BLaER1 treated with 17β-estradiol and CSF1 and Interleukin-3, amounts not matched to agents 10 nM and 100 nM (cell line): ENCODE data around the gene DOLK.
"Not testable (repeated sequence)": the region's sequence is repeated elsewhere in the genome, so short reads cannot be mapped to it uniquely, and the experiment has no call there.

Experiments used
- H3K27ac ChIP-seq, 11 experiments: shearing (Covaris generic); formaldehyde crosslinking; 2 replicates each; pipeline ENCODE4 v1.8.1; 2022
- H3K27me3 ChIP-seq, 11 experiments: shearing (Covaris generic); formaldehyde crosslinking; 2 replicates each; pipeline ENCODE4 v1.8.1; 2022
- H3K36me3 ChIP-seq, 11 experiments: shearing (Covaris generic); formaldehyde crosslinking; 2 replicates each; pipeline ENCODE4 v1.8.1; 2022
- H3K4me1 ChIP-seq, 10 experiments: shearing (Covaris generic); formaldehyde crosslinking; 2 replicates each; pipeline ENCODE4 v1.8.1; 2022
- H3K4me2 ChIP-seq, 11 experiments: shearing (Covaris generic); formaldehyde crosslinking; 2 replicates each; pipeline ENCODE4 v1.8.1; 2022
- H3K4me3 ChIP-seq, 10 experiments: shearing (Covaris generic); formaldehyde crosslinking; 2 replicates each; pipeline ENCODE4 v1.8.1; 2022
- H3K9ac ChIP-seq, 11 experiments: shearing (Covaris generic); formaldehyde crosslinking; 2 replicates each; pipeline ENCODE4 v1.8.1; 2022
- H3K9me3 ChIP-seq, 11 experiments: shearing (Covaris generic); formaldehyde crosslinking; replicated peaks in 1 of 11; 2 replicates each; pipeline ENCODE4 v1.8.1; 2022
- H4K20me1 ChIP-seq, 11 experiments: shearing (Covaris generic); formaldehyde crosslinking; 2 replicates each; pipeline ENCODE4 v1.8.1; 2022
- Cebpa-rat ChIP-seq, 11 experiments: shearing (Covaris generic); IDR thresholded peaks; 2 replicates each; pipeline ENCODE4 v1.8.1; 2022

Gene DOLK

DNA sequence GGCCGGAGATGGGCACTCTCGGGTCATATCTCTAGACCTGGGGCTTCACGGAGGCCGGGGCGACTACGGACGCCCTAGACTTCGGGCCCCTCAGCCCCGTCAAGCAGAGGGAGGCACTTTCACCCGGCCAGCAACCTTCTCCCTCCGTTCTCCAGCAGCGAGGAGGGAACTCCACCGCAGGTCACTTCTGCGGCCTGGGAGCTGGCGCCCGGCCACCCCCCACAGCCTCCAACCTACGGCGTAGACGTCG is 201 bp downstream of the DOLK start:
- Histone ChIP-seq H3K36me3 (peaks cover 21 to 63% (median 40%) of the 10 kb centered on the region in 11 experiments), H3K27ac (peak overlapping the region; percentile 69 to 98 (median 92)), H3K4me3 (peak overlapping the region; percentile 71 to 96 (median 89)), H3K4me2 (peak overlapping the region; percentile 87 to 100 (median 94)), H3K9ac (peak overlapping the region; percentile 83 to 99 (median 93)), H3K4me1 (peaks cover 22 to 40% (median 28%) of the 10 kb centered on the region in 10 experiments), H3K27me3 (no peaks in the 10 kb centered on the region), H3K9me3 (no peaks in the 10 kb centered on the region), H4K20me1 (peaks cover 0 to 30% (median 0%) of the 10 kb centered on the region in 11 experiments; a peak in 7 of 22 replicates)
- no peak for TF ChIP-seq Cebpa-rat (IDR thresholded peaks at IDR 0.05)

DNA sequence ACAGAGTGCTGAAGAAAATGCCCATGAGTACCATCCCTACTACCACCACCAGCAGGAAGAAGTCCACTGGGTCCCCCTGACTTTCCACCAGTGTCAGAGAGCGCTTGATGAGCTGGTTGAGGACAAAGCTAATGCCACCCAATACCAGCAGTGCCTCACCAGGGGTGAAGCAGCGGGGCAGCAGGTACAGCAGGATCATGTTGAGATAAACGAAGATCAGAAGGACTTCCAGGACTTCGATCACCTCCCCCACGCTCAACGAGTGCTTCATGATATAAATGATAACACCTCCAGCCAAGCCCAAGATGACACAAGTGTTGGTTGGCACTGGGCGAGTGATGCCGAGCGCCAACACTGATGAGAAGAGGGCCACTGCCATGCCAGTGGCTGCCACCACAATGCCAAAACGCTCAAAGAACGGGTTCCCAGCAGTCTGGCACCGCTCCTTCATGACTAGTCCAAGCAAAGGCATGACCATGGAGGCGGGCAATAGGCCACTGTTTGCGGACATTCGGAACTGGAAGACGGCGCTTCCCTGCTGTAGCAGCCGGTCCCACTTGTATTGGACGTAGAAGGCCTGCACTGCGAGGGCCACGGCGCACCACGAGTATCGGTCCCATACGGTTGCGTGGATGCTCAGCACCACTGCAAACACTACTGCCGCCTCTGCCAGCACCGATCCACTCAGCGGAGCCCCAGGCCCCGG is 679 bp downstream of the DOLK start:
- peak overlapping the region; percentile 83 to 99 (median 93) for H3K9ac ChIP-seq
- peaks cover 22 to 40% (median 28%) of the 10 kb centered on the region in 10 experiments for H3K4me1 ChIP-seq
- H3K27me3 ChIP-seq, result no peaks in the 10 kb centered on the region
- H3K4me2 ChIP-seq, result peak overlapping the region; percentile 87 to 100 (median 94)
- peaks cover 16 to 61% (median 35%) of the 10 kb centered on the region in 11 experiments for H3K36me3 ChIP-seq
- peak overlapping the region; percentile 71 to 96 (median 89) for H3K4me3 ChIP-seq
- H3K27ac ChIP-seq, result peak overlapping the region; percentile 69 to 98 (median 92)
- H3K9me3 ChIP-seq, result no peaks in the 10 kb centered on the region
- no peak for TF ChIP-seq Cebpa-rat (IDR thresholded peaks at IDR 0.05)
- H4K20me1 ChIP-seq, result peaks cover 0 to 25% (median 0%) of the 10 kb centered on the region in 11 experiments; a peak in 6 of 22 replicates

DNA sequence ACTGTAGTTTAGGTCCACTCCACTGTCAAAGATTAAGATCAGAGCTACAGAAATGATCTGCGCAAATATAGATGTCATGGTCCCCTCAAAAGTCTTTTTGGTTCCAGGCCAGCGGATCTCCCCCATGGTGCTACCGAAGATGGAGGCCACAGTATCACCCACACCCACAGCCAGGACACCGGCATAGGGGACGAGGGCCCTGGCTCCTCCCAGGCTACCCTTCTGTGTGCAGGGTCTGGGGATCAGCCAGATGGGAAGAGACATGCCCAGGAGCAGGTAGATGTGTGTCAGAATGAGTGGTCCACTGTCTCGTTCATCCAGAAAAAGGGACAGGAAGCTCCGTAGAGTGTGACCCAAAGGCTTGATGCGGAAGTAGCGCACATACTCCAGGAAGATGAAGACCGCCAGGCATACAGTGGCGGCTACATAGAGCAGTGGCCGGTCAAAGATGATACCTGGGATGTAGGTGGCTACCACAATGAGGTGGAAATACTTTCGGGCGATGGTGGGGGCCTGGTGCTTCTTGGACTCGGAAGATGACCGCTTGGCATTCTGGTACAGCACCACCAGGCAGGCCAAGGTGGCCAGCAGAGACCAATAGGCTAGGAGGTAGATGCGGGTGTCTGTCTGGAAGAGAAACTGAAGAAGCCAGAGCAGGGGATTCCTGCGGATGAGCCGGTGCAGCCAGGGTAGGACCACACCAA is 1.5 kb downstream of the DOLK start:
- H3K27me3 ChIP-seq, result no peaks in the 10 kb centered on the region
- peaks cover 12 to 60% (median 30%) of the 10 kb centered on the region in 11 experiments for H3K36me3 ChIP-seq
- no peak for TF ChIP-seq Cebpa-rat (IDR thresholded peaks at IDR 0.05)
- H3K9me3 ChIP-seq, result no peaks in the 10 kb centered on the region
- H3K9ac ChIP-seq, result peak overlapping the region in 2 of 11 experiments; percentile 90 to 99; a peak in 2 of 22 replicates
- peaks cover 0 to 24% (median 0%) of the 10 kb centered on the region in 11 experiments; a peak in 6 of 22 replicates for H4K20me1 ChIP-seq
- H3K4me2 ChIP-seq, result peak overlapping the region; percentile 87 to 100 (median 94)
- H3K4me3 ChIP-seq, result peak overlapping the region in 8 of 10 experiments; percentile 71 to 96 (median 89); a peak in 6 of 20 replicates
- no peak overlapping the region; a peak in 1 of 22 replicates for H3K27ac ChIP-seq
- H3K4me1 ChIP-seq, result peaks cover 22 to 40% (median 28%) of the 10 kb centered on the region in 10 experiments

DNA sequence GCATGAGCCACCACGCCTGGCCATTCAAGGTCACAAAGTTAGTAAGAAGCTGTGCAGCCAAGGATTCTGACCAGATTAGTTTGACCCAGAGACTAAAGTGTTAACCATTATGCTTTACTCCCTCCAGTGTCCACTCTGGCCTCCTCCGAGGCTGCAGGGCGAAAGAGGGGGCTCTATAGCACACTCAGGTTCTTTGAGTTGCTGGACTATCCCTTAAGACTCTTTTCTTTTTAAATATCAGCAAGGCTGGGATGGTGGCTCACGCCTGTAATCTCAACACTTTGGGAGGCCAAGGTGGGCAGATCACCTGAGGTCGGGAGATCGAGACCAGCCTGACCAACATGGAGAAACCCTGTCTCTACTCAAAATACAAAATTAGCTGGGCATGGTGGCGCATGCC is 2.4 kb downstream of the DOLK start:
- Histone ChIP-seq H3K4me1 (peaks cover 22 to 32% (median 28%) of the 10 kb centered on the region in 10 experiments), H3K36me3 (peaks cover 2 to 50% (median 20%) of the 10 kb centered on the region in 11 experiments; a peak in 20 of 22 replicates), H4K20me1 (peaks cover 0 to 14% (median 0%) of the 10 kb centered on the region in 11 experiments; a peak in 6 of 22 replicates)
- H3K27ac ChIP-seq, H3K4me2 ChIP-seq, H3K27me3 ChIP-seq, H3K4me3 ChIP-seq, H3K9ac ChIP-seq, H3K9me3 ChIP-seq: not testable (repeated sequence)

DNA sequence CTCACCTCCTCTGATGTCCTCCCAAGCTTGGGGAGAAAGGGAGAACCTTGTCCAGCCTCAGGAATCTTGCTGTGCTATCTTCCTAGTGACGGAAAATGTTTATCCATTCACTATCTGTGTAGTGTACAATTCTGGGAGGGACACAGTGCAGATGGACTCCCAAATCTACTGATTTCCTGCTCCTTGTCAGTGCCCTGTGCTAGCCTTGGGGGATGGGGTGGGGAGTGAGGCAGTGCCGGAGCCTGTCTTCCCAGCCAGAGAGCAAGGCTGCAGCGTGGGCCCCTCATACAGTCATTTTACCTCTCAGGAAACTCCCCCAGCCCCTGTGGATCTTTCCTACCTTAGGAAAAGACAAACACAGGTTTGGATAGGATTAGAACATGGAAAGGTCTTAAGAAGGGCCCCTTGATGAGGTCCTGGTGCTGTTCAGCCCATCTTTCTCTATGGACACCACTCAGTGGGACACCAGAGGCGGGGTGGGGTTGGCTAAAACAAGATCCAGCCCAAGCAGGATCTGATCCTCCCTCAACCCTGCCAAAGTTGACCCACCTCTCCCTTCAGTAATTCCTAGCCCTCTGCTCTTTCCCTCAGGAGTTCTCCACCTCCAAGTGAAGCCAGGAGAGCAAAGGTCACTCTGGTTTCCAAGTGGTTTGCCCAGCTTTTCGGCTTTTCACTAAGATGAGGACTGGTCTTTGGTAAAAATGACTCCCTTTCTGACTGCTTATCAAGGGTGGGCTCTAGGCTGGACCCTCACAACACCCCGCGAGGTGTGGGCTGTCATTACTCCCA is 3.4 kb downstream of the DOLK start:
- H4K20me1 ChIP-seq, result peaks cover 0 to 7% (median 0%) of the 10 kb centered on the region in 11 experiments; a peak in 2 of 22 replicates
- no peak overlapping the region for H3K4me2 ChIP-seq
- no peak overlapping the region for H3K4me3 ChIP-seq
- H3K4me1 ChIP-seq, result peaks cover 17 to 22% (median 21%) of the 10 kb centered on the region in 10 experiments
- H3K27ac ChIP-seq, result no peak overlapping the region
- H3K9me3 ChIP-seq, result no peaks in the 10 kb centered on the region
- no peaks in the 10 kb centered on the region for H3K27me3 ChIP-seq
- H3K9ac ChIP-seq, result peak overlapping the region in 1 of 11 experiments; percentile 25; a peak in 1 of 22 replicates
- peaks cover 0 to 42% (median 12%) of the 10 kb centered on the region in 11 experiments; a peak in 17 of 22 replicates for H3K36me3 ChIP-seq
- no peak for TF ChIP-seq Cebpa-rat (IDR thresholded peaks at IDR 0.05)

DNA sequence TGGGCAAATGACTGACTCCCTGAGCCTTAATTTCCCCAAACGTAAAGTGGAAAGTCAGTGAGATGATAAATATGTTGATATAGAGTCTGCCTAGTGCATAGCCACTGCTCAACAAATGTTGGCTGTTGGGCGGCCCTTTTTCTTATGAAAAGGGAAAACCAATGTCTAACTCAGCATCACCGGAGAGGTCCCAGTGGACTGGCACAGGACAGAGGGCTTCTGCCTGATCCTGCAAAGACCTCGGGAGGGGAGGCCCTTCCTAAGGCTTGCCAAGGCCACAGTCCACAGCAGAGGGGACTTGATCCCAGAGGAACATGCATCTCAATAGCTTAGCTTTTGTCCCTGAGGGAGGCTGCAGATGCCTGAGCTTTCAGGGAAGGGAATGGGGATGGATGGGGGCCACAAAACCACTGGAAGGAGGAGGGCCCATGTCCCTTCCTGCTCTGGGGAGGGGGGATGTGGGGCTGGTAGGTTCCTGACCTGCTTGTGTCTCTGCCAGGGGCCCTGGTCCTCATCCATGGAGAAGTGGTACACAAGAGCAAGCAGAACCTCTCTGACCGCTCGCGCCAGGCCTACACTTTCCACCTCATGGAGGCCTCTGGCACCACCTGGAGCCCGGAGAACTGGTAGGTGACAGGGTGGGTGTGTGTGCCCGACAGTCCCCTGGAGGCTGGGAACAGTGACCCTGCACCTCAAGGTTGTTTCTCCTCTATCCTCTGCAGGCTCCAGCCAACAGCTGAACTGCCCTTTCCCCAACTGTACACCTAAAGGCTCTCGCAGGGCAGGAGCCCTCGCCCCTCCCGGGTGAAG is 6.3 kb downstream of the DOLK start:
- H3K4me2 ChIP-seq, result no peak overlapping the region
- H3K4me3 ChIP-seq, result no peak overlapping the region
- H3K27me3 ChIP-seq, result no peaks in the 10 kb centered on the region
- peak overlapping the region in 1 of 11 experiments; percentile 21; a peak in 1 of 22 replicates for H3K9ac ChIP-seq
- H3K4me1 ChIP-seq, result peaks cover under 1 to 6% (median 4%) of the 10 kb centered on the region in 10 experiments; a peak in 16 of 20 replicates
- TF ChIP-seq Cebpa-rat (IDR thresholded peaks at IDR 0.05), result no peak
- H4K20me1 ChIP-seq, result no peaks in the 10 kb centered on the region; a peak in 1 of 22 replicates
- peaks cover 0 to 40% (median 9%) of the 10 kb centered on the region in 11 experiments; a peak in 16 of 22 replicates for H3K36me3 ChIP-seq
- no peak overlapping the region; a peak in 1 of 22 replicates for H3K27ac ChIP-seq
- no peaks in the 10 kb centered on the region for H3K9me3 ChIP-seq

DNA sequence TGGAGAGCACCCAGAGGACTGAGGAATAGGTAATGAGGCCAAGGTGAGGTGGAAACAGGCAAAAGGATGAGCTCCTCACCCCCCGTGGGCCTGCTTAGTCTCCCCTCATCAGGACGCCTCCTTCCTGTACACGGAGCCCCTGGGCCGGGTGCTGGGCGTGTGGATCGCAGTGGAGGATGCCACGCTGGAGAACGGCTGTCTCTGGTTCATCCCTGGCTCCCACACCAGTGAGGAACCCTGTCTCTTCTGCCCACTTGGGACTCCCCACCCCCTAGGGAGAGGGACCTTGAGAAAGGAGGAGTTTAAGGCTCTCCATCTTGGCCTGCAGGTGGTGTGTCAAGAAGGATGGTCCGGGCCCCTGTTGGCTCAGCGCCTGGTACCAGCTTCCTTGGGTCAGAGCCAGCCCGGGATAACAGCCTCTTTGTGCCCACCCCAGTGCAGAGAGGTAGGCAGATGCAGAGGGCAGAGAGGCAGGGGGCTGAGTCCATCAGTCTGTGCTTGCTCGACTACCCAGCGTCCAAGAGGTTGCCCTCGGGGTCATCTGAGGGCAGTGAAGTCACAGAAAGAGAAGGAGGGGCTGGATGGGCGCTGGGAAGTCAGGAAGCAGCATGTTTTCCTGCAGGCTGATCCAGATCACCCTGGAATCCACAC is 7.0 kb downstream of the DOLK start:
- H3K36me3 ChIP-seq, result peaks cover 0 to 33% (median 5%) of the 10 kb centered on the region in 11 experiments; a peak in 12 of 22 replicates
- H3K4me1 ChIP-seq, result no peaks in the 10 kb centered on the region
- no peaks in the 10 kb centered on the region for H3K9me3 ChIP-seq
- no peak overlapping the region; a peak in 1 of 22 replicates for H3K27ac ChIP-seq
- TF ChIP-seq Cebpa-rat (IDR thresholded peaks at IDR 0.05), result no peak
- peak overlapping the region in 1 of 11 experiments; percentile 21; a peak in 1 of 22 replicates for H3K9ac ChIP-seq
- H3K4me3 ChIP-seq, result no peak overlapping the region
- no peaks in the 10 kb centered on the region; a peak in 1 of 22 replicates for H4K20me1 ChIP-seq
- H3K4me2 ChIP-seq, result no peak overlapping the region
- H3K27me3 ChIP-seq, result no peaks in the 10 kb centered on the region
